Fibroblast of skin of left quadriceps (primary cell): ENCODE results near the gene VTA1.
A peak's percentile ranks its signal among the peaks of the same experiment; 100 is the strongest.
"Not testable (repeated sequence)": the region's sequence is repeated elsewhere in the genome, so short reads cannot be mapped to it uniquely, and the experiment has no call there.

Source experiments
- DNase-seq, 2 experiments: peaks; one replicate each; pipeline ENCODE4 v3.0.0-alpha.2; 2013; ENCODE audit warnings: low read depth in 2 of 2

The VTA1 gene

DNA sequence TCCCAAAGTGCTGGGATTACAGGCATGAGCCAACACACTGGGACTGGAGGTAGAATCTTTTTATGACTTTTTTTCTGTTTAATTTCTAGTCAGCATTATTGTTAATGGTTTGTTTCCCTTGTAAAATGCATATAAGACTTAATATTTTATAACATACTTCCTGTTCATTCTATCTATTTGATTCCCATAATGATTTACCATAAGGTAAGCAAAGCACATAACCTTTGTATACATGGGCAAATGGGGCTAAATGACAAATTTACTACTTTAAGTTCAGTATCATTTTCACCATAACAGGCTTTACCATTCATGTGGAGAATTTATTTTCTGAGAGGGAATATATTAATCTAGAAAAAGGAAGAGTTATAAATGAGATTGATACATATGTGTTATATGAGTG, 24.3 kb downstream of the VTA1 start:
- no peak for DNase-seq

- DNase-seq = no peak
These were observed 25.7 kb downstream of the VTA1 start for GRCh38 chr6:142172758-142173157.

GRCh38 chr6:142173980-142174379, 26.9 kb downstream of the VTA1 start:
- no peak for DNase-seq

DNA sequence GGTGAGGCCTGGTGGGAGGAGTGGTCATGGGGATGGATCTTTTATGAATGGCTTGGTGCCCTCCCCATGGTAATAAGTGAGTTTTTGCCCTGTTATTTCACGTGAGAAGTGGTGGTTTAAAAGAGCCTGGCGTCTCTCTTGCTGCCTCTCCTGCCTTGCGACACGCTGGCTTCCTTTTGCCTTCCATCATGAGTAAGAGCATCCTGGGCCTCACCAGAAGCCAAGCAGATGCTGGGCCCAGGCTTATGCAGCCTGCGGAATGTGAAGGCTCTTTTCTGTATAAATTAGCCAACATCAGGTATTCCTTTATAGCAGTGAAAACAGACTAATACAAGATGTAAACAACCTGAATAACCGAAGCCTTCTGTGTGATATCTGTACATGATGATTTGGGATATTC, 27.6 kb downstream of the VTA1 start:
- no peak for DNase-seq

DNA sequence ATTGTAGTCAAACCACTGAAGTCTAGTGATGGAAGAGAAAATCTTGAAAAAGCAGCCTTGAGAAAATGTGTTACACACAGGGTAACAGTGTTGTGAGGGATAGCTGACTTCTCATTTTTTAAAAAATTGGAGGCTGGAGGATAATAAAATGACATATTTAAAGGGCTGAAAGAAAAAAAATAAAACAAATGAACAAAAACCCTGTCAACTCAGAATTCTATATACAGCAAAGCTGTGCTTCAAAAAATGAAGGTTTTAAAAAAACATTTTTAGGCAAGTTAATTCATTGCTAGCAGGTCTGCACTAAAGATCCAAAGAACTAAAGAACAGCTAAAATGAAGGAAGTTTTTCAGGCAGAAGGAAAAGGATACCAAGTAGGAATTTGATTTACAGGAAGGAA, 31.1 kb downstream of the VTA1 start:
- DNase-seq = no peak

- DNase-seq = no peak
These were observed 34.9 kb downstream of the VTA1 start for GRCh38 chr6:142182004-142182403.

DNA sequence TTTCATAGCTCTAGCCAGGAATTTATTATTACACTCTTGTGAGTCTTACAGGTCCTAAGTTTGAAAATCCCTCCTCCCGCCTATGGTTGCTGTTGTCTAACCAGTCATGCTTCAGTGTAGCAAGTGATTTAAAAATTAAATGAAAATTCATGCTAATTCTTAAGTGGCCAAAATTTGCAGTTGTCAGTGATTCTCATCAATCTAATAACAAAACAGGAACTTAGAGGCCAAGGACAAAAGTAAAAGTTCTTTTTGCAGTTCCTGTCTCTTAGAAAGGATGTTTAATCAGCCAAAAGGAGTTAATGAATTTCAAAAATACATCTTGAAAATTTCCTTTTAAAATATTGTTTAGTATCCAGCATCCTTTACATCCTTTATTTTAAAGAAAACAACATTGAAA, 36.3 kb downstream of the VTA1 start:
- DNase-seq = no peak

DNA sequence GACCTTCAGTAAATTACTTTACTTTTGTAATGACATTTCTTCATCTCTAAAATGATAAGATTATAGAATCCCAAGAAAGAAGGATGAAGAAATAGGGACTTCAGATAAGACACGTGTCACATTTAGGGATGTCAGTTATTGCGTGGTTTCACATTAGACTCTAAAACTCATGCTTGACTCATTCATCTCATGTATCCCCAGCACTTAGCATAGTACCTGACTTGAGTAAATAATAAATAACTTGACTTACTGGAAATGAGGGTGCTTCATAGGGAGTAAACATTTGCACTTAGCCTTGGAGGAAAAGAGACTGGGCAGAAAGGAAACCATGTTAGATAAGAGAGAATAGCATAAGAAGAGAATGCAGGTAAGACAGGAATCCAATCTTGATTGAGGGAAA, 37.2 kb downstream of the VTA1 start:
- DNase-seq = no peak

GRCh38 chr6:142185641-142186040, 38.6 kb downstream of the VTA1 start:
- no peak for DNase-seq

DNA sequence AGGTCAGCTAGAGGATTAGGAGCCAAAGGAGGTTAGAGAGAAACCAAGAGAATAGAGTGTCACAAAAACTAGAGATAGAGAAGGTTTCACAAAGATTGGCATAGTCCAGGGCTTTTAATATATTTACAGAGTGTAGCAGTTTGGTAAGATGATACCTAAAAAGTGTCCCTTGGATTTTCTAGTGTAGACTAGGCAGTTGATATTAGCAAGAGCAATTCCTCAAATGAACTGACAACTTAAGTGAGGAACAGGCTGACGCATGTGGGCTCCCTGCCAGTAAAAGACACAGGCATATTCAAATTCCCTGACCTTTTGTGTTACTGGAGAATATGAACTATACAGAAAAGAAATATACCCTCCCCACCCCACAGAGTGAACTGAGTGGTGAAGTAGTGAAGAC, 40.1 kb downstream of the VTA1 start:
- DNase-seq = peak; percentile 9 to 15

GRCh38 chr6:142188341-142188740, 41.3 kb downstream of the VTA1 start:
- not testable (repeated sequence) for DNase-seq

DNA sequence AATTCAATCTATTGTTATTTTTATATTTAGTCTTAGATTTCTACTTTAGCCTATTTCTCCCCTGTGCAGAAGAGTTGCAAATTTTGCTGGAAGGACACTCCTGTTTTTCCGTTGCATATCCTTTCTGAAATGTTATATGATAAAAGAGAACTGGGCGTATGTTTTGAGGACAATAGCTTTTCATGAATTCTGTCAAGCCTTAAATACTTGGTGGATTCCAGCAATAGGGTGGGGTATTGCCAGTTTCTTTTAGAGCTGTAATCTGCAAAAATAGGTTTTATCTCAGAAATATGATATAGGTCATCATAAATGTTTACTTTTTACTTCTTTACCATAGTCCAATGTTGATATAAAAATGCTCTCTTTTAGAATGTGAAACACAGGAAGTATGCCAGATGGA, 42.0 kb downstream of the VTA1 start:
- no peak for DNase-seq

- DNase-seq = no peak
These were observed 45.3 kb downstream of the VTA1 start for GRCh38 chr6:142192343-142192742.

- DNase-seq = no peak
These were observed 46.6 kb downstream of the VTA1 start for GRCh38 chr6:142193621-142194020.

- DNase-seq = no peak
These were observed 48.9 kb downstream of the VTA1 start for GRCh38 chr6:142195862-142196541.

GRCh38 chr6:142200846-142201628, 54.0 kb downstream of the VTA1 start:
- no peak for DNase-seq

DNA sequence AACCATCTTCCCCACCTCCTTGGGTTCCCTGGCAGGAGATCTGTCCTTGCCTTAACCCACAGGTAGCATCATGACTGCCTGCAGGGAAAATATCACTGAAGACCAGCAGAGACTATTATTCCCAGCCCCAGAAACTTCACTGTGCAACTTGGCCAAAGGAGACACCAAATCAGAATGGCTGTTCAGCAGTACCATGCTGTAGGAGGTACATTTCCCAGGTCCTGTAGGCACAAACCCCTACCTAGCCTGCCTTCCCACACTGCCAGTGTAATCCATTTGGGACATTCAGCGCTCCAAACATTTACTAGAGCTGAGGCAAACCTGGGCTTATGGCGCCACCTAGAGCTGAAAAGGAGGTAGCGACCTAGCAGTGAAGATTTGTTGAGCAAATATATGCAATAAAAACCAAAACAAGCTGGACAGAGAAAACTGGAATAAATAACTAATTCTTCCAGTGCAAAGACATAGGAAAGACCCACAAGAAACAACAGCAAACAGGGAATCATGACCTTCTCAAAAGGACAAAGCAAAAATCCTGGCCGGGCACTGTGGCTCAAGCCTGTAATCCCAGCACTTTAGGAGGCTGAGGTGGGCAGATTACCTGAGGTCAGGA, 60.3 kb downstream of the VTA1 start:
- DNase-seq = peak; percentile 26 to 34

- DNase-seq = no peak
These were observed 63.5 kb downstream of the VTA1 start for GRCh38 chr6:142210606-142211005.

- DNase-seq = no peak
These were observed 66.3 kb downstream of the VTA1 start for GRCh38 chr6:142213402-142213801.

DNA sequence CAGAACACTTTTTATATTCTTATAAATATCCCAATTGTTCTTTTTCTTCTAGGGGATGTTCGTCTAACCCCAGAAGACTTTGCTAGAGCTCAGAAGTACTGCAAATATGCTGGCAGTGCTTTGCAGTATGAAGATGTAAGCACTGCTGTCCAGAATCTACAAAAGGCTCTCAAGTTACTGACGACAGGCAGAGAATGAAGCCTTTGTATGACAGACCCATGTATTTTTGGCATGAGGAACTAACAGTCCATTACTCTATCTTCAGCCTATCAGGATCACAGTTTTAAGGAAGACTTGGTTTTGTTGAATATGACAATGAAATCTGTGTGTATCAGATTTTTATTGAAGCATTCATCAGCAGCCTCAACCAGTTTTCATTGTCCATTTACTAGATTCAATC, 71.4 kb downstream of the VTA1 start:
- DNase-seq = no peak

DNA sequence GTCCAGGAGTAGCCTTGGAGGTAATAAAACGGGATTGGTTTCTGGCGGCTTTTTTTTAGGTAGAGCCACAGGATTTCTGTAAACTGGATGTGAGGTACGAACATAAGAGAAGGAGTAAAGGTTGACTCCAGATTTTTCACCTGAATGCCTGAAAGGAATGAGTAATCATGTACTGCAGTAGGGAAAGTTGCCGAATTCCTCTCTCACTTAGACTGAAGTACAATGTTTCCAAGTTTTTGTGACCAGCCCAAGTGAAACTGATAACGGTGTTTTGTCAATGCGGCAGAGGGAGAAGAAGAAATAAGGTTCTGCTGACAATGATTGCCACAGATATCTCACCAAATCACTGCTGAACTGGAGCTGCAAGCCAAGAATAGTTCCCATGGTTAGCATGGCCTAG, 75.0 kb downstream of the VTA1 start:
- DNase-seq = no peak

DNA sequence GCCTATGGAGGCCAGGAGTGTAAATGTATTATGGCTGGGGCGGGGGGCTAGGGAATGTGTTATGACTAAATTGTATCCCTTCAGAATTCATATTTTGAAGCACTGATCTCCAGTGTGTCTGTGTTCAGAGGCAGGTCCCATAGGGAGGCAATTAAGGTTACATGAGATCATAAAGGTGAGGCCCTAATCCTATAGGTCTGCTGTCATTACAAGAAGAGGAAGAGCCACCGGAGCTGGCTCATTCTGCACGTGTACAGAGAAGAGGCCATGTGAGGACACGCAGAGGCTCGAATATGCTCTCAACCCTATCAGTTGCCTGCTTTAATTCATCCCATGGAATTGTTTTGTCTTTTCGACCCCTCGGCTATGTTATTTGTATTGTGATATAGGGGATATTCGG, 76.9 kb downstream of the VTA1 start:
- DNase-seq = no peak

DNA sequence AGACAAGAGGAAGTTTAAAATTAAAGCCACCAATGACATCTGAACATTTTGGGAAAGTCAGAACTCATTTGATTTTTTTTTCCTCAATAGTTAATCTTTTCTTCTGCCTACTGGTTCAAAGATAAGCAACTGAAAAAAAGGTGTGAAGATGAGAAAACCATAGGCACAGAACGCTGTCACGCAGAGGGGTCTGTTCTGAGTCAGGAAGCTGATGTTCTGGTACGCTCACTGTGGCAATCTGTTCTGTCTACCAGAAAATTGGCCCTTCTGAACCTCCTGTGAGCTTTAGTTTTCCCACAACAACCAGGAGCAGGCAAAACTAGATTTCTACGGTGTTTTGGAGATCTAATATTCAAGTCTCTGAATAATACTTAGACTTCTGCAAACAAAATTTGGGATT, 78.1 kb downstream of the VTA1 start:
- no peak for DNase-seq
